AG09319 (cell line): ENCODE data around the gene ADRB2.

ENCODE experiments used
- DNase-seq: peaks from one replicate; pipeline ENCODE4 v3.0.0-alpha.2; 2010; ENCODE audit warnings: low read depth; ENCODE audit errors: extremely low read depth
- TF ChIP-seq, protein P1 (sequence below): IDR thresholded peaks from 2 replicates; pipeline ENCODE4 v1.5.1; 2011; ENCODE audit warnings: low read depth, mild to moderate bottlenecking, inconsistent platforms, low read length, moderate library complexity

Gene ADRB2

GRCh38 chr5:148788636-148789035, 37.8 kb upstream of the ADRB2 start:
- TF ChIP-seq, protein P1, sequence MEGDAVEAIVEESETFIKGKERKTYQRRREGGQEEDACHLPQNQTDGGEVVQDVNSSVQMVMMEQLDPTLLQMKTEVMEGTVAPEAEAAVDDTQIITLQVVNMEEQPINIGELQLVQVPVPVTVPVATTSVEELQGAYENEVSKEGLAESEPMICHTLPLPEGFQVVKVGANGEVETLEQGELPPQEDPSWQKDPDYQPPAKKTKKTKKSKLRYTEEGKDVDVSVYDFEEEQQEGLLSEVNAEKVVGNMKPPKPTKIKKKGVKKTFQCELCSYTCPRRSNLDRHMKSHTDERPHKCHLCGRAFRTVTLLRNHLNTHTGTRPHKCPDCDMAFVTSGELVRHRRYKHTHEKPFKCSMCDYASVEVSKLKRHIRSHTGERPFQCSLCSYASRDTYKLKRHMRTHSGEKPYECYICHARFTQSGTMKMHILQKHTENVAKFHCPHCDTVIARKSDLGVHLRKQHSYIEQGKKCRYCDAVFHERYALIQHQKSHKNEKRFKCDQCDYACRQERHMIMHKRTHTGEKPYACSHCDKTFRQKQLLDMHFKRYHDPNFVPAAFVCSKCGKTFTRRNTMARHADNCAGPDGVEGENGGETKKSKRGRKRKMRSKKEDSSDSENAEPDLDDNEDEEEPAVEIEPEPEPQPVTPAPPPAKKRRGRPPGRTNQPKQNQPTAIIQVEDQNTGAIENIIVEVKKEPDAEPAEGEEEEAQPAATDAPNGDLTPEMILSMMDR: no peak
- DNase-seq: no peak

DNA sequence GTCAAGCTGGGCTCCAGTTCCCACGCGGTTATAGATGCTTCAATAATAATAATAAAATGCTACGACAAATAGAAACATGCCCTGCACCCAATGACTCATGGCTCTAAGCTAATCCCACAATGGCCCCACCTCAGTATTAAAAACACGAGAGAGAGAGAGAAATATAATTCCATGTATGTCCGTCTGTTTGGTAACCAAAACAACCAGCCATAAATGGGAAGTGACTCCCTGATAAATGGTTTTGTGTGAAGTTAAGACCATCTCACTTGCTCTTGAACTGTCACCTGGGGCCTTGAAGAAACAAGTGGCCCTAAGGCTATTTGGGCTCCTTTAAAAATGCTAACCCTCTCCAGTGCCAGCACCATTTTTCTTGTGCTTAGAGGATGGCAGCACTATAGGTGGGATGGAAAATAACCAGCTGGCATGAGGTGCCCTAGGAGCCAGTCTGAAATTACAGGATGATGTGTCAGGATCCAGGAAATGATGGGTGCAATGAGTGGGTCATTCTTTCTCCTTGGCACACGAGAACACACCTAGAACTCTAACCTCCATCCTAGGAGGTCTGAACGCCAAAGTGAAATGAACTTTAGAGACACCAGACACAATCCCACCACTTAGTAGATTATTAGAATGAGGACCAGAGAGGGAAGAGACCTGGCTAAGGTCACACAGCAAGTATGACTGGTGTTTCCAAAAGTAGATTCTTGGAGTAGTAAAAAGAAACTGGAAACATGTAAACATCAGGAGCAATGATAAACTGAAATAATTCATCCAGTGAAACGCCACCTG, 35.7 kb upstream of the ADRB2 start:
- DNase-seq: no peak
- TF ChIP-seq, protein P1: no peak

DNA sequence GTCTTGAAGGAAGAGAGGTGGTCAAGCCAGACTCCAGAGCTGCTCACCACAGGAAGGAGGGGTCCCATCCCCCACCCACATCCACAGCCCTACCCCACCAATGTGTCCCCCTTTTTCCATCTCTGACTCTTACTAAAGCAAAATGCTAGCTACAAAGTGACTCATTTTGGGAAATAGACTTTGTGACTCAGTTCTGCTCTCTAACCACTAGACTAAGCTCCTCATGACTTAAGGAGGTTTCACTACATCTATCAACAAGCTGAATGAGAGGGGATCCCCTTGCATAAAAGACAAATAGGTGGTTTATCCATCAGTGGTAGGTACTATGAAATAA, 35.1 kb upstream of the ADRB2 start:
- TF ChIP-seq, protein P1: no peak
- DNase-seq: no peak

DNA sequence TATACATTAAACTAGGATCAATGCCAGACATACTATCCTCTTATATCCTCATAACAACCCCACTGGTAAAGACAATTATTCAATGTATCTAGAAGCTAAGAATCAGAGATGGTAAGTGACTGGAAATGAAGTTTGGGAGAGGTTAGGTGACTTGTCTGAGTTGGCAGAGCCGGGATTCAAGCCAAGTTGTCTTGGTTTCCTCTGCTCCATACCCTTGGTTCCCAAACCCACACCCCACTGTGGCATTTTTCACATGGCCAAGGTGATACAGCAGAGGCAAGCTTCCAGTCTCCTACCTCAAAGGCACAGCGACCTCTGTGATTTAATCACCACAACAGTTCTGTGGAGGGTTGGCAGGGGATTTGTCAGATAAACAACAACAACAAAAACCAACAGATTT, 34.7 kb upstream of the ADRB2 start:
- TF ChIP-seq, protein P1: no peak
- no peak for DNase-seq

DNA sequence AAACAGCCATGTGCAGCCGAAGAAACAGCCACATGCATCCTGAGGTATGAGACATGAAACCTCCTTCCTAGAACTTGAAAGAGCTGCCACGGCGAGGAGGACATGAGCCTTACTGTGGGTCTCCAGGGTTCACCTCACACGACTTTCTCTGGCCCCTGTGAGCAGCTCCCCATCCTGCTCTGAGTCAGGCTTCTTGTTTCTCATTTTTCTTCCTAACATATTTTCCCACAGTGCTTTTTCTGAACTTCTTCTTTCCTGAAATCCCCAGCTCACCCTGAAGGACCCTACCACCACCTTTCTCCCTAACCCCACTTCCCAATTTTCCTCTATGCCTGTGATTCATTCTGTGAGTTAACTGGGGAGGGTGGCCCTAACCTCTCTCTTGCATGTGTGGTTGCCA, 33.7 kb upstream of the ADRB2 start:
- TF ChIP-seq, protein P1: no peak

GRCh38 chr5:148793261-148793660, 33.1 kb upstream of the ADRB2 start:
- TF ChIP-seq, protein P1: no peak
- DNase-seq: no peak

More for the DNA sequence above, 33.7 kb upstream of the ADRB2 start:
- no peak for DNase-seq

DNA sequence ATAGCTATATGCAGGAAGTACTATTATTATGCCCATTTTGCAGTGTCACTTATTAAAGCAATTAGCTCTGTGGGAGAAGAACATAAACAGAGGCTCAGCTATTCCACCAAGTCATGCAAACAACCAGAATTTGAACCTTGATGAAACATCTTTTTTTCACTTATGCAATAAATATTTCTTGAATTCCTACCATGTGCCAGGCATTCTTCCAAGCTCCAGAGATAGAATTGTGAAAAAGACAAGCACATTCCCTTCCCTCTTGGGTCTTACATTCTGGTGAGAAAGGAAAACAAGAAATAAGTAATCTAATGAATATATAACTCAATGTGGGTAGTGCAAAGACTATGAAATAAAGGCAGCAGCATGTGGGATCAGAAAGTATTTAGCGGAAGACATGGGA, 32.1 kb upstream of the ADRB2 start:
- DNase-seq: peak; percentile 54
- TF ChIP-seq, protein P1: no peak
